HepG2 (cell line): ENCODE measurements around the gene CCDC57. TPM values are rescaled to one million over a fixed set of nuclear protein-coding genes. Genes with fewer than 3 reads are reported as not detected.

Source experiments
- AGO2 ChIP-seq: fragments of 200-400 bp; formaldehyde crosslinking; optimal IDR thresholded peaks from 2 replicates; pipeline ENCODE3; 2017; ENCODE audit warnings: mild to moderate bottlenecking, low read depth, low read length, moderate library complexity
- HDAC1 ChIP-seq: sonication (generic); formaldehyde crosslinking; IDR thresholded peaks from 2 replicates; pipeline ENCODE4 v1.5.1; 2020; ENCODE audit warnings: mild to moderate bottlenecking, missing genetic modification reagents
- HOXA7 ChIP-seq: sonication (generic); formaldehyde crosslinking; IDR thresholded peaks from 2 replicates; pipeline ENCODE4 v1.8.1; 2022; ENCODE audit warnings: mild to moderate bottlenecking, missing genetic modification reagents, moderate library complexity
- PHF20 ChIP-seq: sonication (generic); formaldehyde crosslinking; IDR thresholded peaks from 2 replicates; pipeline ENCODE4 v1.5.0; 2020; ENCODE audit warnings: mild to moderate bottlenecking, missing genetic modification reagents
- SMAD3 ChIP-seq: sonication (generic); formaldehyde crosslinking; IDR thresholded peaks from 2 replicates; pipeline ENCODE4 v1.4.0; 2020; ENCODE audit warnings: missing genetic modification reagents
- SP4 ChIP-seq: sonication (generic); formaldehyde crosslinking; IDR thresholded peaks from 2 replicates; pipeline ENCODE4 v1.8.1; 2023; ENCODE audit warnings: mild to moderate bottlenecking, missing genetic modification reagents
- SPEN ChIP-seq: sonication (generic); formaldehyde crosslinking; IDR thresholded peaks from 2 replicates; pipeline ENCODE4 v1.5.1; 2020; ENCODE audit warnings: low read depth, mild to moderate bottlenecking, missing genetic modification reagents
- THAP11 ChIP-seq: IDR thresholded peaks from 2 replicates; pipeline ENCODE4 v1.6.1; 2016; ENCODE audit warnings: missing biosample characterization, missing genetic modification reagents
- USF2 ChIP-seq, 2 experiments: sonication (generic) in 1 of 2; formaldehyde crosslinking in 1 of 2; IDR thresholded peaks; 2 replicates each; pipeline versions ENCODE4 v1.5.1 to v1.6.1; 2011 to 2020; ENCODE audit warnings: borderline replicate concordance in 1 of 2, low read depth in 1 of 2, low read length in 1 of 2, mild to moderate bottlenecking in 1 of 2, missing genetic modification reagents in 1 of 2, moderate library complexity in 1 of 2
- ZFP36 ChIP-seq: fragments of 150-350 bp; IDR thresholded peaks from 2 replicates; pipeline ENCODE4 v1.6.1; 2018; ENCODE audit warnings: borderline replicate concordance, low read length, low read depth; ENCODE audit not compliant: partially characterized antibody
- ZMAT3 ChIP-seq: sonication (generic); formaldehyde crosslinking; conservative IDR thresholded peaks from 2 replicates; pipeline ENCODE4 v1.7.0; 2021; ENCODE audit warnings: missing genetic modification reagents
- ZNF18 ChIP-seq: sonication (generic); formaldehyde crosslinking; IDR thresholded peaks from 2 replicates; pipeline ENCODE4 v1.8.0; 2022; ENCODE audit warnings: mild to moderate bottlenecking, missing genetic modification reagents; ENCODE audit not compliant: insufficient replicate concordance
- ZNF44 ChIP-seq: sonication (generic); formaldehyde crosslinking; IDR thresholded peaks from 2 replicates; pipeline ENCODE4 v1.5.1; 2020; ENCODE audit warnings: mild to moderate bottlenecking, missing genetic modification reagents
- ZNF451 ChIP-seq: sonication (generic); formaldehyde crosslinking; IDR thresholded peaks from 2 replicates; pipeline ENCODE4 v1.5.0; 2020; ENCODE audit warnings: mild to moderate bottlenecking, missing genetic modification reagents
- ZNF562 ChIP-seq: sonication (generic); formaldehyde crosslinking; IDR thresholded peaks from 2 replicates; pipeline ENCODE4 v1.8.0; 2022; ENCODE audit warnings: missing genetic modification reagents, borderline replicate concordance
- ZNF569 ChIP-seq: sonication (generic); formaldehyde crosslinking; IDR thresholded peaks from 2 replicates; pipeline ENCODE4 v1.5.0; 2020; ENCODE audit warnings: mild to moderate bottlenecking, missing genetic modification reagents, moderate library complexity, borderline replicate concordance
- ZNF619 ChIP-seq: sonication (generic); formaldehyde crosslinking; IDR thresholded peaks from 2 replicates; pipeline ENCODE4 v1.4.0; 2020; ENCODE audit warnings: mild to moderate bottlenecking, missing genetic modification reagents
- ZNF644 ChIP-seq: IDR thresholded peaks from 2 replicates; pipeline ENCODE4 v1.6.1; 2016; ENCODE audit warnings: low read depth
- ZNF678 ChIP-seq: sonication (generic); formaldehyde crosslinking; IDR thresholded peaks from 2 replicates; pipeline ENCODE4 v1.4.0; 2020; ENCODE audit warnings: mild to moderate bottlenecking, missing genetic modification reagents
- ZNF691 ChIP-seq: sonication (generic); formaldehyde crosslinking; IDR thresholded peaks from 2 replicates; pipeline ENCODE4 v1.4.0; 2020; ENCODE audit warnings: missing genetic modification reagents, low read depth, mild to moderate bottlenecking, borderline replicate concordance
- ZNF777 ChIP-seq: sonication (generic); formaldehyde crosslinking; IDR thresholded peaks from 2 replicates; pipeline ENCODE4 v1.4.0; 2020; ENCODE audit warnings: missing genetic modification reagents
- polyA plus RNA-seq, 8 experiments: library from polyadenylated mRNA; depleted of rRNA in 3 of 8; stranded (reverse) in 7 of 8; unstranded in 1 of 8; fragments of >200 nt; fragmentation: Illumina TruSeq in 4 of 8; extraction: Trizol in 4 of 8; gene quantifications; 2 replicates each; pipeline versions ENCODE4 v1.2.1 to v1.2.3, GENCODE V29; 2011 to 2016; ENCODE audit warnings: low read depth in 4 of 8, missing spikeins in 1 of 8, mixed read lengths in 1 of 8; ENCODE audit not compliant: insufficient read depth in 1 of 8
- total RNA-seq, 5 experiments: library from RNA; depleted of rRNA; stranded (reverse); fragments of >200 nt; fragmentation: Illumina TruSeq; extraction: Trizol; gene quantifications; 2 replicates each; pipeline ENCODE4 v1.2.3, GENCODE V29; 2016; ENCODE audit warnings: low read depth in 1 of 5

Gene CCDC57
- total and polyA plus RNA-seq, 2 of the 13 experiments (the other 11 are each of a cell fraction or from before 2014, with no cell fraction given) = 59.3 to 59.9 TPM

- TF ChIP-seq HDAC1 (CRISPR knock-in tag) = peak; percentile 73; the same call in 1 of the 2 replicates
- peak; percentile 41 for TF ChIP-seq ZNF18 (CRISPR knock-in tag)
- TF ChIP-seq THAP11 (CRISPR knock-in tag) = peak; percentile 90
- TF ChIP-seq ZNF619 = no peak
- TF ChIP-seq AGO2 = peak; percentile 81
- TF ChIP-seq USF2 (IDR thresholded peaks at IDR 0.05; ENCODE audit: low read depth, low read length) = no peak
- no peak for TF ChIP-seq USF2 (CRISPR knock-in tag; IDR thresholded peaks at IDR 0.05; ENCODE audit: borderline replicate concordance)
- TF ChIP-seq ZNF569 (CRISPR knock-in tag) = no peak
- peak; percentile 76 for TF ChIP-seq PHF20
- peak; percentile 4; the same call in 1 of the 2 replicates for TF ChIP-seq ZNF777 (CRISPR knock-in tag)
- no peak for TF ChIP-seq ZFP36
- TF ChIP-seq ZNF691 (CRISPR knock-in tag) = peak; percentile 22; the same call in 1 of the 2 replicates
- TF ChIP-seq SPEN (CRISPR knock-in tag) = peak; percentile 67
- no peak for TF ChIP-seq ZNF451 (CRISPR knock-in tag)
- no peak for TF ChIP-seq ZNF678 (CRISPR knock-in tag)
- no peak for TF ChIP-seq ZNF44 (CRISPR knock-in tag)
- TF ChIP-seq ZNF562 (CRISPR knock-in tag) = no peak
- peak; percentile 26 for TF ChIP-seq SP4 (CRISPR knock-in tag)
- TF ChIP-seq ZNF644 = no peak
- TF ChIP-seq SMAD3 = no peak
- no peak for TF ChIP-seq HOXA7 (CRISPR knock-in tag)
- 0 out of 2 replicates have a peak, but pooled peaks have one; percentile 26 for TF ChIP-seq ZMAT3 (CRISPR knock-in tag)
These were observed 160.6 kb downstream of the CCDC57 start, which contains the start of the genes GPS1 and RFNG (continued) for GRCh38 chr17:82051776-82052637.
